Activated CD4-positive, alpha-beta memory T cell treated with anti-CD3 and anti-CD28 coated beads, Interleukin-2, amount 10 ng/mL, durations not matched to agents 7 days and 5 days (primary cell): ENCODE data around the gene ARHGEF4. TPM values are rescaled to one million over a fixed set of nuclear protein-coding genes. Genes with fewer than 3 reads are reported as not detected.

ENCODE experiments used
- CTCF ChIA-PET: fragments of 350-600 bp; sonication (Branson Sonifier 250); formaldehyde crosslinking; loops from one replicate; lab custom pipeline; 2021; ENCODE audit warnings: antibody characterized with exemption, inconsistent platforms; lab: Charles Lee
- POLR2A ChIA-PET: fragments of 350-600 bp; sonication (Branson Sonifier 250); formaldehyde crosslinking; loops from one replicate; lab custom pipeline; 2021; ENCODE audit warnings: antibody characterized with exemption; lab: Charles Lee
- DNase-seq: peaks from one replicate; pipeline ENCODE4 v3.0.0-alpha.2; 2020
- H3K27ac Mint-ChIP-seq: one replicate; pipeline ENCODE4 v1.8.0; 2021; ENCODE audit warnings: mild to moderate bottlenecking, mixed read lengths
- H3K27me3 Mint-ChIP-seq: one replicate; pipeline ENCODE4 v1.8.0; 2021; ENCODE audit warnings: mixed read lengths
- H3K36me3 Mint-ChIP-seq: one replicate; pipeline ENCODE4 v1.8.0; 2021; ENCODE audit warnings: low read depth, mixed read lengths
- H3K4me1 Mint-ChIP-seq: one replicate; pipeline ENCODE4 v1.8.0; 2021; ENCODE audit warnings: mixed read lengths
- H3K4me3 Mint-ChIP-seq: one replicate; pipeline ENCODE4 v1.8.0; 2021; ENCODE audit warnings: mild to moderate bottlenecking, mixed read lengths
- H3K9me3 Mint-ChIP-seq: one replicate; pipeline ENCODE4 v1.8.0; 2021; ENCODE audit warnings: mixed read lengths
- total RNA-seq, 2 experiments: library from RNA; stranded (reverse); gene quantifications; one replicate each; pipeline ENCODE4 v1.2.3, GENCODE V29; 2021

ARHGEF4 gene
- total RNA-seq, 2 experiments from 2014 or later: 0.25 to 0.30 TPM

DNA sequence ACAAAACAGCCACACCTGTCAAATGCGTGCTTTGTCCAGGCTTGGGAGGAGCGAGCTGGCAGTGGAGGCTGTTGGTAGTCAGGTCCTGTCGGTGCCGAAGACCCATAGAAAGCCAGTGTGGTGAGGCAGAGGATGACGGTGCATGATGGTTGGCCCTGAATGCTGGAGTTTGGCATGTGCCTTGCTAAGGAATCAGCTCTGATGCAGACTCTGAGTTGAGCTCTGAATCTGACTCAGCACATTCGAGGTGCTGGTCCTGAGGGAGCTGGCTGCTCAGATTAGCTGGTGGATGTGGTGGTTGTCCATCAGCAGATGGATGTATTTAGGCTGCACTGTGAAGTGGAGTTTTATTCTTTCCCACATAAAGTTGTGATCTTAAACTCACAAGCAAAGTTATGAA, 111.3 kb downstream of the ARHGEF4 start:
- Mint-ChIP-seq H3K36me3 (no peaks in the 10 kb centered on the region), H3K4me3 (no peak overlapping the region), H3K27me3 (peaks cover 7% of the 10 kb centered on the region), H3K27ac (no peak overlapping the region), H3K9me3 (peaks cover 4% of the 10 kb centered on the region), H3K4me1 (no peaks in the 10 kb centered on the region)
- ChIA-PET CTCF (no interaction called here), POLR2A (no interaction called here)
- DNase-seq: no peak

DNA sequence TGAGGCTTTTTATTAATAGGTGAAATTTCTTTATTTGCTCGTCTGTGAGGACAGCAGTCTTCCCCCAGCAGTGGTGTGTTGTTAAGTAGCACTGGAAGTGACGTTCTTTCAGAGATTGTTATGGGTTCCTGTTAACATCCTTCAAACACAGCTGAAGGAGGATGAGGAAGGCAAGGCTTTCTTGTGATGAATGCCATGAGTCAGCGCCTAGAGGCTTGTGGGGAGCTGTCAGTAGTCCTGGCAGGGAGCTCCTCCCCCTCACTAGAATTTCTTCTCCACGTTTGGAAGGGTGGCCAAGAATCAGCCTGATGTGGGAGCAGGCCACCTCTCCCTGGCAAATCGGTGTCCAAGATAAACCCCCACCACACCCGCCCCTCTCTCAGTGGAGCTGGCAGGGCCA, 113.2 kb downstream of the ARHGEF4 start:
- peaks cover 2% of the 10 kb centered on the region for H3K36me3 Mint-ChIP-seq
- H3K27ac Mint-ChIP-seq: no peak overlapping the region
- peaks cover 15% of the 10 kb centered on the region for H3K27me3 Mint-ChIP-seq
- no peaks in the 10 kb centered on the region for H3K4me1 Mint-ChIP-seq
- POLR2A ChIA-PET: no interaction called here
- no peak overlapping the region for H3K4me3 Mint-ChIP-seq
- DNase-seq: no peak
- CTCF ChIA-PET: no interaction called here
- peaks cover 8% of the 10 kb centered on the region for H3K9me3 Mint-ChIP-seq

DNA sequence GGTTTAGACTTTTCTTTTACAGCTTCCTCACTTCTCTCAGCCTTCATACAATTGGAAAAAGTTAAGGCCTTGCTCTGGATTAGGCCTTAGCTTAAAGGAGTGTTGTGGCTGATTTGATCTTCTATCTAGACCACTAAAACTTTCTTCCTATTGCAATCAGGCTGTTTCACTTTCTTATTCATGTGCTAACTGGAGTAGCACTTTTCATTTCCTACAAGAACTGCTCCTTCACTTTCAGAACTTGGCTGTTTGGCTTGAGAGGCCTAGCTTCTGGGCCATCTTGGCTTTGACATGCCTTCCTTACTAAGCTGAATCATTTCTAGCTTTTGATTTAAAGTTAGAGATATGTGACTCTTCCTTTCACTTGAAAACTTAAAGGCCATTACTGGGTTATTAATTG, 114.3 kb downstream of the ARHGEF4 start:
- Mint-ChIP-seq H3K4me1 (no peaks in the 10 kb centered on the region), H3K27ac (no peak overlapping the region), H3K36me3 (peaks cover 2% of the 10 kb centered on the region), H3K27me3 (peaks cover 16% of the 10 kb centered on the region), H3K9me3 (peaks cover 15% of the 10 kb centered on the region), H3K4me3 (no peak overlapping the region)
- POLR2A ChIA-PET: no interaction called here
- DNase-seq: no peak
- CTCF ChIA-PET: no interaction called here

- no peak overlapping the region for H3K4me3 Mint-ChIP-seq
- DNase-seq: no peak
- H3K36me3 Mint-ChIP-seq: peaks cover 2% of the 10 kb centered on the region
- CTCF ChIA-PET: no interaction called here
- POLR2A ChIA-PET: no interaction called here
- peaks cover 18% of the 10 kb centered on the region for H3K27me3 Mint-ChIP-seq
- peaks cover 15% of the 10 kb centered on the region for H3K9me3 Mint-ChIP-seq
- H3K27ac Mint-ChIP-seq: no peak overlapping the region
- H3K4me1 Mint-ChIP-seq: no peaks in the 10 kb centered on the region
Measured at GRCh38 chr2:130954873-130955272, 118.2 kb downstream of the ARHGEF4 start.

DNA sequence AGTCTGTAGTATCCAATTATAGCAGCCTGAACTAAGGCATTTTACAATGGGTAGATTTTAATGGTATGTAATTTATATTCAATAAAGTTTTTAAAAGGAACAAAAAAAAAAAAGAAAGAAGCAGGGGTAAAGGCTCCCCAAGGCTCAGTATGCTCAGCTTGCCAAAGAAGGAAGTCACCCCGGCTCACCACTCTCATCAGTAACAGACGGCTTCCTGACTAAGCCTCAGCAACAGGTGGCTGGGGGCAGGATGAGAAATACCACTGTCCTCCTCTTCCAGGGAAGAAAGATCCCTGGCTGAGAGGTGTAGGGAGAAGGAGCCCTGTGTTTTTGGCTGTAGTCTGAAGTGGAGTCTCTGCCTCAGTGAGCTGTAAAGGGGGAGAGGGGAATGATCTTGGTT, 121.2 kb downstream of the ARHGEF4 start:
- Mint-ChIP-seq H3K27me3 (peaks cover 35% of the 10 kb centered on the region), H3K9me3 (peaks cover 15% of the 10 kb centered on the region), H3K4me3 (no peak overlapping the region), H3K27ac (no peak overlapping the region), H3K4me1 (no peaks in the 10 kb centered on the region), H3K36me3 (peaks cover 2% of the 10 kb centered on the region)
- no peak for DNase-seq
- POLR2A ChIA-PET: no interaction called here
- CTCF ChIA-PET: no interaction called here

DNA sequence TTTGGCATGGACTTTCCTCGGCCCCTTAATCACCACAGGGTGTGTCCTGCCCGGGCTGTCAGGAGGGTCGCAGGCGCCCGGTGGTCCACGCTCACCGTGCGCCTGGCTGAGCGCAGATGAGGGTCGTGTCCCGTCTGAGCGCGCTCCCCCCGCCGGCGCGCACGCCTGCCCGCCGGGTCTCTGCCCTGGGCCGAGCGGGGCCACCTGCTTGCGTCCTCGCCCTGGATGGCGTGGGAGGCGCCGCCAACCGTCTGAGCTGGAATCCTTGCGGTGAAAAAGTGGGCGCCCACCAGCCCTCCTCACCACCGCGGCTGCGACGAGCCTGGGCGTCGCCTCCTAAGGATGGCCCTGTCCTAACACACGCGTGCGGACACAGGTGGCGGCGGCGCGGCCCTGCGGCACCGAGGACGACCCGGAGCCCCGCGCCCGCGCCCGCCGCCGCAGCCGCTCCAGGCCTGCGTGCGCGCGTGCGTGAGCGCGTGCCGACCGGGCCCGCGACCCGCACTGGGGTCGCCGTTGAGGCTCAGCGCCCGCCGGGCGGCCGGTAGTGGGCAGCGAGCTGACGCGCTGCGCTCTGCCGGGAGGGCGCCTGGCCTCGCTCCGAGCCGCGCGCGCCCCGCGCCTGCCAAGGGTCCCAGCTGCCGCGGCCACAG, 126.6 kb downstream of the ARHGEF4 start:
- Mint-ChIP-seq H3K4me3 (no peak overlapping the region), H3K9me3 (no peaks in the 10 kb centered on the region), H3K27me3 (peaks cover 46% of the 10 kb centered on the region), H3K36me3 (no peaks in the 10 kb centered on the region), H3K4me1 (peaks cover 8% of the 10 kb centered on the region), H3K27ac (no peak overlapping the region)
- CTCF ChIA-PET: no interaction called here
- POLR2A ChIA-PET: no interaction called here
- no peak for DNase-seq

GRCh38 chr2:130963849-130964793, 127.4 kb downstream of the ARHGEF4 start:
- Mint-ChIP-seq H3K27ac (no peak overlapping the region), H3K9me3 (no peaks in the 10 kb centered on the region), H3K27me3 (peaks cover 46% of the 10 kb centered on the region), H3K36me3 (no peaks in the 10 kb centered on the region), H3K4me1 (peaks cover 8% of the 10 kb centered on the region), H3K4me3 (no peak overlapping the region)
- ChIA-PET POLR2A (no interaction called here), CTCF (no interaction called here)
- no peak for DNase-seq

DNA sequence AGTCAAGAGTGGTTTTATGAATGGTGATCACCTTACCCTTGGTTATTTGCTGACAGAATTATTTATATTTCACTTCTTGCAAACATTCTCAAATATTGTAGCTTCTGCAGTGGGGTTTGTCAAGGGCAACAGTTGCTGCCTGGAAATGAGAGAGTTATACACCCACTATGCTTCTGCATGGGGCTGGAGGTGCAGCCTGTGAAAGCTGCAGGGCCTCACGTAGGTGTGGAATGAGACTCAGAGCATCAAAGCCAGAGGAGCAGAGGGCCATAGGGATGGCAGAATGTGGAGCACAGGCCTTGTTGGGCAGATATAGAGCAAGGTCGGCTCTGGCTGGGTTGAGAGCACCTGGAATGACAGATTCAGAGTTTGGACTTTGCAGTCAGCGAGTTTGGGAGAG, 128.2 kb downstream of the ARHGEF4 start:
- Mint-ChIP-seq H3K36me3 (no peaks in the 10 kb centered on the region), H3K27ac (no peak overlapping the region), H3K4me3 (no peak overlapping the region), H3K9me3 (no peaks in the 10 kb centered on the region), H3K27me3 (peaks cover 44% of the 10 kb centered on the region), H3K4me1 (peaks cover 8% of the 10 kb centered on the region)
- POLR2A ChIA-PET: no interaction called here
- CTCF ChIA-PET: no interaction called here
- no peak for DNase-seq

- ChIA-PET POLR2A (no interaction called here), CTCF (no interaction called here)
- Mint-ChIP-seq H3K36me3 (no peaks in the 10 kb centered on the region), H3K27ac (no peak overlapping the region), H3K9me3 (no peaks in the 10 kb centered on the region), H3K4me3 (no peak overlapping the region), H3K4me1 (peaks cover 8% of the 10 kb centered on the region), H3K27me3 (peaks cover 43% of the 10 kb centered on the region)
- DNase-seq: no peak
Measured at GRCh38 chr2:130966149-130966774, 129.5 kb downstream of the ARHGEF4 start.

- Mint-ChIP-seq H3K27ac (no peak overlapping the region), H3K4me3 (no peak overlapping the region), H3K9me3 (no peaks in the 10 kb centered on the region), H3K4me1 (peaks cover 8% of the 10 kb centered on the region), H3K27me3 (peaks cover 38% of the 10 kb centered on the region), H3K36me3 (no peaks in the 10 kb centered on the region)
- no peak for DNase-seq
- ChIA-PET CTCF (no interaction called here), POLR2A (no interaction called here)
Measured at GRCh38 chr2:130966775-130967490, 130.2 kb downstream of the ARHGEF4 start.

- POLR2A ChIA-PET: no interaction called here
- Mint-ChIP-seq H3K9me3 (no peaks in the 10 kb centered on the region), H3K4me3 (no peak overlapping the region), H3K36me3 (no peaks in the 10 kb centered on the region), H3K27ac (no peak overlapping the region), H3K4me1 (peaks cover 7% of the 10 kb centered on the region), H3K27me3 (peaks cover 5% of the 10 kb centered on the region)
- DNase-seq: no peak
- CTCF ChIA-PET: interaction anchor here (1.5 kb wide), 1 partner anchor 13 kb away, joined by 3 read pairs; no protein-coding TSS in a partner anchor
Measured at GRCh38 chr2:130972410-130972809, 135.7 kb downstream of the ARHGEF4 start.

- Mint-ChIP-seq H3K4me1 (peaks cover 7% of the 10 kb centered on the region), H3K27ac (no peak overlapping the region), H3K9me3 (peaks cover 6% of the 10 kb centered on the region), H3K4me3 (no peak overlapping the region), H3K27me3 (peaks cover 3% of the 10 kb centered on the region), H3K36me3 (no peaks in the 10 kb centered on the region)
- ChIA-PET CTCF (no interaction called here), POLR2A (no interaction called here)
- DNase-seq: no peak
Measured at GRCh38 chr2:130975729-130976128, 139.0 kb downstream of the ARHGEF4 start.
